Retina (tissue), 1 donor: ENCODE measurements around the gene RARRES2.
"Not testable (repeated sequence)": the region's sequence is repeated elsewhere in the genome, so short reads cannot be mapped to it uniquely, and the experiment has no call there.

Experiments
- DNase-seq: peaks from one replicate; pipeline ENCODE4 v3.0.0-alpha.2; 2016

Gene RARRES2

DNA sequence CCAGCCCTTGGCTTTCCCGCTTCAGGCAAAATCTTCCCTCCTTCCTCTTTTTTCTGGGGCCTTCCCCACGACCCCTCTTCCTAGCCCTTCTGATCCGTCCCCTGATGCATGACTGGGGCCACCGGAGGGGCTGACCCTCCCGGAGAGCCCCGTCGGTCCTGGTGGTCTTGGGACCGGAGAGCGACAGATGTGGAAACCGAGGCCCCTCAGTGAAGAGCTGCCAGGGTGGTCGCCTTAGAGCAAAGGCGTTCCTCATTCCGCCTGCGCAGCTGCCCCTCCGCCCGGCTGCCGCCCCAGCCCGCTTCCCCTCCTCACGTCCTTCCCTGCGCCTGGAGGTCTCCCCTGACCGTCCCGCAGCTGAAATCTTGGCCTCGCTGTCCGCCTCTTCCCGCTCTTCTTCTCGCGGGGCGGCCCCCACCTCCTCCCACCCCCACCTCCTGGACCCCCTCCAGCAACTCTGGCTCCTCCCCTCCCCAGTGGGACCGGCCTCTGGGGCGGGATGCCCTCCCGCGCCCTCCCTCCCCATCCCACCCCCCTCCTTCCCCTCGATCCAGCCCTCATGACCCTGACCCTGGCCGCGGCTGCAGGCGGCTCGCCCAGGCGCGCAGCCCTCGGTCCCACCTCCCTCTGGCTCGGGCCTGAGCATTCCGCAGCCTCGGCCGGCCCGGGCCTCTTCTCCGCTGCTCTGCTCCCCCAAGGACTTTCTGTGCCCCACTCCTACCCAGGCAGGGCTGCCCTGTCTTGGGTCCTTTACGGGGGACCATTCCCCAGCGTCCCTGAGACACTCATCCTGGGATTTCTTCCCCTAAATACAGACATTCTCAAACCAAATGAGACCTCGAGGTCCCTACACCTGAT is at the start of gene RARRES2:
Gene RARRES2 (minus strand): TSS at position 367 of the 858 bp plus-strand sequence. CDS start 1,020 bp downstream, outside the sequence.
- peak; percentile 57 for DNase-seq

DNA sequence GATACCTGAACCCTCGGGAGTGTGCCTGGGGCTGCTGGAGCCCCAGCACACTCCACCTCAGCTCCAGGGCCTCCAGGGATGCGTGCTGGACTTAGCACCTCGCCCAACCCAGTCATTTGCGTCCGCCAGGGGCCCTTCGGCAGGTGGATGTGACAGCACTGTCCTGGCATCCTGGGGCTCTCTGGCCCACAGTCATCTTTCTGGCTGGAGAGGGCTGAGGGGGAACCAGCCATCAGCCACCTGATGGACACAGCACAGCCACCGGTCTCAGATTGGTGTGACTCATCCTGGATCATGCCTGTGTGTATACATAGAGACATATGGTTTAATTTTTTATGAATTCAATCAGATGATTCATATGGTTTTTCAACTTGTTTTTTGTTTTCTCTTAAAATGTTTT is 48.8 kb upstream of the RARRES2 start:
- DNase-seq = no peak

DNA sequence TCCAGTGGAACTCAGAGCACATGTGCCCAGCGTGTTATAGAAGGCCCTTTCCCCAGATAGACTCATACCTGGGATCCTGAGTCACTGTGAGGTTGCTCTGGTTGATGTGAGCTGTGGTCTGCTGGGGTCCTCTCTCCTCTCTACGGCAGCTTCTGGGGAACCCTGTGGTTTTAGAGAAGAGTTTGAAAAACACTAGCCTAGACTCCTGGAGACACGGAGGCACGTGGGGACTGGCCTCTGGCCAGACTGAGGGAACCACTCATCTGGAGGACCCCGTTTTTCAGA is 48.0 kb upstream of the RARRES2 start:
- DNase-seq = no peak

DNA sequence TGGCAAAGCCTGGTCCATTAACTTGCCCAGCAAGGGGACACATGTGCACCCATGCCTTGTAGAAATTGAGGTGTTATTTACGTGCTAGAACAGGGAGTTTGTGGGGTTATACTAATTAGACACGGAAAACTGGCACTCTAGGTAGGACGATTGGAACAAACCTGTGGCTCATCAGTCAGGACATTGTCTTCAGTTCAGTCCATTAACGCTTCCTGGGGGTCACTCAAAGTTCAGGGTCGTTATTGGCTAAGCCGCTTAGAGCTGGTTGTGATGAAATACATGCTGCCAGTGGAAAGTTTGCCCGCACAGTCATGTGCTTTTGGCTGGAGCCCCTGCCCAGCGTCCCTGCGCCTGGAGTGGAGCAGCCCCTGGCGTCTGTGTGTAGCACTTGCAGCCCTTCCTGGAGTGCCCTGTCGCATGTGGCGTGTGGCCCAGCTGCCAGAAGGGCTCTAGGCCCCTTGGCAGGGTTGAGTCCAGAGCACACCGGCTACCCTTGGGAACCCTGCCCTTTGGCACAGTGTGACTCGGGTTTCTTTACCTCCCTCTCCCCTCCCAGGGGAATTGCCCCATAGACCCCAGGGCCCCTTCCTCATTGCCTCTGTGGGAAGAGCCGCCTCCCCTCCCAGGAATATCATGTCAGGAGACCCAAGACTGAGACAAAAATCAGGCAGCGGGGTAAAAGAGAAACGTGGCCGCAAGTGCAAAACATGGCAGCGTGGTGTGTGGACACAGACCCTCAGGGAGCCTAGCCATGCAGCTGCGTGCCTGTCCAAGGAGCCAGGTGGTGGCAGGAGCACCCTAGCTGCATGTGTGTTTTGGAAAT is 47.5 kb upstream of the RARRES2 start:
- peak; percentile 76 for DNase-seq

DNA sequence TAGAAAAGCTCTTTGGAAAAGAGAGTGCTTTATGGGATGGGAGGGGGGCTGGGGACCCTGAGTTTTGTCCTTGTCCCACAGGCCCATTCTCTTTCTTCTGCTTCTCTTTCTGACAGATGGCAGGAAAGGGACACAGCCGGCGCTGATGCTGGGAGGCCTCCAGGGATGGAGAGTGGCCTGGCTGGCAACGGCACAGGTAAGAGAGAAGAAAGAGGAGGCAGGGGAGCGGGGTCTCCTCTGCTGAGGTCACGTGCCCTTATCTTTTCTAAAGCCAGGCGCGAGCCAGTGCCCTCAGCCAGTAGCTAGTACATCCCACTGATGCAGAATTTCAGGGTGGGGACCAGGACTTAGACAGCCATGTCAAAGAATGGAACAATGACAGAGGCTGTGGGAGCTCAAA is 46.9 kb upstream of the RARRES2 start:
- DNase-seq = no peak

DNA sequence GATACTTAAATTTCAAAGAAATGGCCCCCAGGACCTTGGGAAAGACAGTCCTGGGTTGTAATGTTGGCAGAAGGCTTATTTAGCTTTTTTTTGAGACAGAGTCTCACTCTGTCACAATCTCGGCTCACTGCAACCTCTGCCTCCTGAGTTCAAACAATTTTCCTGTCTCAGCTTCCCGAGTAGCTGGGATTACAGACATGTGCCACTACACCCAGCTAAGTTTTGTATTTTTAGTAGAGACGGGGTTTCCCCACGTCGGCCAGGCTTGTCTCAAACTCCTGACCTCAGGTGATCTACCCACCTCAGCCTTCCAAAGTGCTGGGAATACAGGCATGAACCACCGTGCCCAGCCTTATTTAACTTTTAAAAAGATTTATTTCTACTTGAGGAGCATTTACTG is 44.5 kb upstream of the RARRES2 start:
- DNase-seq = not testable (repeated sequence)

DNA sequence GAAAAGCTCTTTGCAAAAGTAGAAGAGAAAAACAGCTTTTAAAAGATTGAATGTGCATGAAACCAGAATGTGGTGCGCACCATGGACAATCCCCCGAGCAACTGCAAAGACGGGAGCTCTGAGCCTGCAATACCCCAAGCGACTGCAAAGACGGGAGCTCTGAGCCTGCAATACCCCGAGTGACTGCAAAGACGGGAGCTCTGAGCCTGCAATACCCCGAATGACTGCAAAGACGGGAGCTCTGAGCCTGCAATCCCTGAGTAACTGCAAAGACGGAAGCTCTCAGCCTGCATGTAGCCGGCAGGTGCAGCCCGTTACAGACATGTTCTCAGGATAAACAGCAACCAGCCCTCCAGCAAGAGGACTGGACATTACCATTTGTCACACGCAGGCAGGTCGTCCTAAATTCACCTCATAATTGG is 43.9 kb upstream of the RARRES2 start:
- peak; percentile 48 for DNase-seq

DNA sequence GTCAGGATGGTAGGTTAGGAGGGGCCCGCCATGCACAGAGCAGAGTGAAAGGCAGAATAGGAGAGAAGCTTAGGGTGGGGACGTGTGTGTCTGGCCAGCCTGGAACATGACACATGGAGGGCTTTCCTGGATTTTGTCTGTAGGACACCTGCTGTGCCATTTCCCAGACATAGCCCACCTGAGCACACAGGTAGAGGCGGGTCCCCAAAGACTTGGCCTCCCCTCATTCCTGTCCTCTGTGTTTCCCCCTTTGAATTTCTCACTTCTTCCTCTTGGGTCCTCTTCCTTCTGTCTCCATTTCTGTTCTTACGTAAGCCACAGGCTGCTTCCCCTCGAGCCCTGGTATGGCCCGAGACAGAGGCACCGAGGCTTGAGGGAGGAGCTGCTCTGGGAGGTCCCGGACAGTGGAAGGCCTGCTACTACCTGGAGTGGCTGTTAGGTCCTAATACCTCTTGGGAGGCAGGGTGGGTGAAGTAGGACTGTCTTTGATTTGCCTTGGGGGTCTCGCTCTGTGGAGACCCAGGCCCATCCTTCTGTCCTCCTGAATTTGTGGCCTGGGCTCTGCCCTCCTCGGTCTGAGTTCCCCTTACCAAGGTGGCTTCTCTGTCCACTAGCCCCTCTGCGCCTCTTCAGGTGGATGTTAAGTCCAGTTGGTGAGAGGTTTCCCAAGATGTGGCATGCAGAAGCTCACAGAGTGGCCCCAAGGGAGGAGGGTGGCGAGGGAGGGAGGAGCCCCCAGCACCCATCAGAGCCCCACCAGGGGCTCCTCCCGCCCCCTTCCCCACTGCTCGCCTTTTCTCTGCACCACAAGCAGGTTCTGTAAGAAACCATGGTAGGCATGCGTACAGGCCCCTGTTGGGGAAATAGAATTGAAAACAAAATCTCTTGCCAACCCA is 43.2 kb upstream of the RARRES2 start:
- peak; percentile 50 for DNase-seq

DNA sequence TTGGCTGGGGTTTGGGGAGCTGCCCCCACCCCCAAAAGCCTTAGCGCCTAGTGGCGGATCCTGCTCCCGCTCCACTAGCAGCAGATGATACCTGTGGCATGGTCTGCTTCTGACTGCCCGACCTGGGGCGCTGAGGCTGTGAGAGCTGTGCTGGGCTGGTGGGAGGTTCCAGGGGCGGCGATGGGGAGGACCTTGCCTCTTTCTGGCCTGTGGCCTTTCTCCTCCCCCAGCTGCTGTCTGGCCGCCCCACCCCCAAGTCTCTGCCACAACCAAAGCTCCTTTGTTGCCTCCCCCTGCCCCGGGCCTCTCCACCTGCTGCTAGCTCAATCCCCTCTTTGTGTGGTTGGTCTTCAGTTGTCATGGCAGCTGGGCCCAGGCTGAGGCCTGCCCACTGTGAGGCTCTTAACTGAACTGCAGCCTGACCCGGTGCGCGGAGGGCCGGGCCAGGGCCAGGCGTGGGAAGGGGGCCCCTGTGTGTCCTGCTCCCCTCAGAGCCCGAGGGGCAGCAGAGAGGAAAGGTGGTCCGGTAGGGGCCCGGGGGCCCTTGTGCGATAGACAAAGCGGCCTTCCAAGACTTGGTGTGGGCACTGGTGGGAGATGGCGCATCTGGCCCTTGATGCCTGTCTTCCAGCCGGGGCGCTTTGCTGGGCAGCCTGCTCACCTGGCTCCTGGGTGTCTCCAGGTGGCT is 42.4 kb upstream of the RARRES2 start:
- DNase-seq = peak; percentile 91

DNA sequence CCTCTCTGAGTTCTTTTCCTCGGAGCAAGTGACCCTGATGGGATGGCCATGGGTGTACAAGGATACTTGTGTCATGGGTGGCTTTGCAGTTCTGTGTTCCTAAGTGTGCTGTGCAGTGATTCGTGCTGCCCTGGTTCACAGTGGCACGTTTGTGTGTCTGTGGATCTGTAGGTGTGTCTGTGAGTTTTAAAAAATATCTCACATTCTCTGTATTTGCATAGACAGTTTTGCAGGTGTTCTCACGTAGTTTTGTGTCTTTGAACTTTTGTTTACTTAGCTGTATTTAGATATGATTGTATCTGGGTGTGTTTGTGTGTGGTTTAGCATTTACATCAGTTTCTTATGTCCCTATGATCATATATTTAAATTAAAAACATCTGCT is 41.4 kb upstream of the RARRES2 start:
- DNase-seq = no peak

DNA sequence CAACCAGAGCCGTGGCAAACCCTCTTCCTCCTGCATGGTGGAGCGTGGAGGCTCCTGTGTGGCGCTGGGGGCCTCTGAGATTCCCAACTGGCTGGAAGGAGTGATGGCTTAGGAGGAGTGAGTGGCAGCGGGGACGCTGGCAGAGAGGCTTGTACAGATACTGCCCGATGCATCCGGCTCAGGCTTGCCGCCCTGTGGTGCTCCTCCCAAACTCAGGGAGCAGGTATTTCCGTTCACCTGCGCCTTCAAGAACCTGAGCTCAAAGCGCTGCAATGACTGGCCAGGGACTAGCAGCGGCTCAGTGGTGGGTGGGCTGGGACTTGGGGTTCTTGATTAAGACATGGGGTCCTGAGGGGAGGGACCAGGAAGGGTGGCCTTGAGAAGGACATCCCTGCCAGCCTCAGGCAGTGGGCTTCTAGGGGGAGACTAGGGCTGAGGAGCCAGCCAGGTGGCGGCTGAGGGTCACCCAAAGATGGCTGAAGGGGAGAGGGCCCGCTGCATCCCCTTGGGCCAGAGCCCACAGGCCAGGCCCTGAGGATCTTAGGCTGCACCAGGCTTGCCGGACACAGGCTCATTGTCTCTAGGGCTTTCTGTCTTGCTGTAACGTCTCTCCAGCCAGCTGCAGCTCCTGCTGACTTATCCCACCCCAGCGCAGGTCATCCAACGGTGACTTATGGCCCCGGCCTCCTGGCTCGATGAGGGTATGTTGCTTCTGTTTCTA is 40.9 kb upstream of the RARRES2 start:
- DNase-seq = peak; percentile 44

DNA sequence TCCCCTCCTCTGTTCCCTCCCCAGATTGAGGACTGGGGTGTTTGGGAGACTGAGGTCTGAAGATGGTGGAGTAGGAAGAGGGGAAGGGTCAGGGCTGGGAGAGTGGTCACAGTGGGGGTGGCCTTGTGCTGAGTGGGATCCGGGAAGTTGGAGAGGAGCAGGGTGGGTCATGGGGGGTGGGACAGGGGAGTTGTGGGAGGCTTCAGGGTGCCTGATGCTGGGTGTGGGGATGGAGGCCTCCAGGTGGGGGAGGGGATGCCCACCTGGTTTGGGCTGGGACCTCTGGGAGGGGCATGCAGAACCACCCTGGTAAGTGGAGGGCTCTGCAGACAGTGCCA is 40.3 kb upstream of the RARRES2 start:
- no peak for DNase-seq

DNA sequence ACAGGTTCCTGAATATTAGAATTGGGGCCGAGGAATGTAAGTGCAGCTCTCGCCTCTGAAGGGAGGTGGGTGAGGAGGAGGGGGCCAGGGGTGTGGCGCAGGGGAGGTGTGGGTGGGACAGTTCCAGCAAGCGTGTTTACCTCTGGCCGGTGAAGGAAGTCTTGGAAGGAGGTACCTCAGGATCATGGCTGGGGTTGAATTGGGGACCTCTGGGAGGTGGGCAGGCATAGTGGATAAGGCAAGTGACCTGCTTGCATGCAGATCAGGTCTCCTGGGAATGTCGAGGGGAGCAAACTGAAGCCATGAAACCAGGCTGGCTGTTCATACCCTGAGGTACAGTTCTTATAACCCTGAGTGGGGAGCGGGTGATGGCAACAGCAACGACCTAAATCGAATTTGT is 39.7 kb upstream of the RARRES2 start:
- peak; percentile 2 for DNase-seq

DNA sequence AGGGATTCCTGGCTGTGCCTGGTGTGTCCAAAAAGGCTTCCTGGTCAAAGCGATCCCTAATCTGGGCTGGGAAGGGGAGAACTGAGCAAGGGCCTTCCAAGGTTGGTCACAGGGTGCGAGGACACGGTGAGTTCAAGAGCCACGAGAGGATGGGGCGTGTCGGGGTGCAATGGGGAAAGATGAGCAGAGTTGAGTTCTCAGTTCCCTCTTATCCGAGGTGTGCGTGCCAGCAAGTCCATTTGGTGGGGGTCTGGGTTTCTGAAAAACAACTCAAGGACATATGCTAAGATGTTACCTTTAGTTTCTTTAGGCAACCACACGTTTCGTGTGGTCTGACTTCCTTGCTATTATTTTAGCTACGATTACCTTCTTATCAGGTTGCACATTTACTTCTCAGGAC is 39.0 kb upstream of the RARRES2 start:
- DNase-seq = no peak

DNA sequence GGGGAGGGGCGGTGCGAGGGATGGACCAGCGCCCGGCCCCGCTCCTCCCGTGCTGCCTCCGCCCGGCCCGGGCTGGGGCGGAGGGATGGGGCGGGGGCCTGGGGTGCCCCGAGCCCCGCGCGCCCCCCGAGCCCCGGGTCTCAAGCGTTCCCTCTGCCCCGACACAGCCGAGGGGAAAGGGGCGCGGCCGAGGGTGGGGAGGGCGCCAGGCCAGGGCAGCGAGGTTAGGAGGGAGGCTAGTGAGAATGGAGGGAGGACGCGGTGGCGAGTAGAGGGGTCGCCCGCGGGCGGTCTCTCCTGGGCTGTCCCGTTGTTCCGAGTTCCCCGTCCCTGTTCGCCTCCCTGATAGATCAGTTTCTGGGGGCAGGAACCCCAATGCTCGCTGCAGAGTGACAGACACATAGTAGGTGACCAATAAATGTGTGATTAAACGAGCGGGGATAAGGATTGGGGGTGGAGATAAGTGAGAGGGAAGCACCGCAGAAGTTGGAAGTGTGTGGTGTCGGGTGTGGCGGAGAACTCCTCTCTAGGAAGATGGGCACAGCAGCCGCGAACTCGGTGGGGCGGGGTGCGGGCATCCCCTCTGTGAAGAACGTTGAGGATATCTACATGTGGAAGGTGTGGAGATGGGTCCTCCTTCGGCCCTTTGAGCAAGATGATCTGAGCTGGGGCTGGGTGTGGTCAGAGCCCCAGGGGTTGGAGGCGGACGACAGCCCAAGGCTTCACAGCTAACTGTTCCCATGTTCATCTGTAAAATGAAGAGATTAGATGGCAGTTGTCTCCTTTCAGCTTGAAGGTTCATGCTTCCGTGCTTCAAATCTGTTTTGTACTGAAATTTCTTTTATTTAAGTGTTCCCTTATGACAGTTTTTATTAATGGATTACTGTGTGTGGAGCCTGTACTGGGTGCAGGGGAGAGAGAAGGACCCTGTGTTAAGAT is 38.3 kb upstream of the RARRES2 start:
- peak; percentile 77 for DNase-seq

DNA sequence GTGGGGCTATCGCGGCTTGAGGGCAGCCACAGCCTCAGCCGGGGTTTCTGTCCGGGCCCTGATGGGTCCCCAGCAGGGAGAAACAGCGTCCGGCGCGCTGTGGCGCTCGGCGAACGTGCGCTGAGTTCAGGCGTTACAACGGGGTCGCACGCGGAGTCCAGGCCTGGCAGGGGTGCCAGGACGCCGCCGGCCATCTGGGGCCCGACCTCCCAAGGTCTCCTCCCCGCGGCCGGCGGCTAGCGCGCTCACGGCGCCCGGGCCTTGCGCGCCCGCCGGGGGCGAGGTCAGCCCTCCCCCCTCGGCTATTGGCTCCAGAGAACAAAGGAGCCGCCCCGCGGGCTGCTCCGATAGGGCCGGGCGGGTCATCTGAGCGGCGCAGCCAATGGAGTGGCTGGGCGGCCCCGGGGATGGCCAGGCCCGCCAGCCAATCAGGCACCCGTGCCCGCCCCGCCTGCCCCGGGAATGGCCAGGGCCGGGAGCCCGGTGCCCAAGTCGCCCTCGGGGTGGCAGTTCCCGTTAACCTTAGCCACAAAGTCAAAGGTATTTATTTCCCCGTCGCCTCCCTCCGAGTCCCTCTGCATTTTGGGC is 37.5 kb upstream of the RARRES2 start, which contains the start of gene ZNF775:
Gene ZNF775 (plus strand): TSS at position 478 of the 588 bp plus-strand sequence. CDS start 9,141 bp downstream, outside the sequence.
- DNase-seq = peak; percentile 96

DNA sequence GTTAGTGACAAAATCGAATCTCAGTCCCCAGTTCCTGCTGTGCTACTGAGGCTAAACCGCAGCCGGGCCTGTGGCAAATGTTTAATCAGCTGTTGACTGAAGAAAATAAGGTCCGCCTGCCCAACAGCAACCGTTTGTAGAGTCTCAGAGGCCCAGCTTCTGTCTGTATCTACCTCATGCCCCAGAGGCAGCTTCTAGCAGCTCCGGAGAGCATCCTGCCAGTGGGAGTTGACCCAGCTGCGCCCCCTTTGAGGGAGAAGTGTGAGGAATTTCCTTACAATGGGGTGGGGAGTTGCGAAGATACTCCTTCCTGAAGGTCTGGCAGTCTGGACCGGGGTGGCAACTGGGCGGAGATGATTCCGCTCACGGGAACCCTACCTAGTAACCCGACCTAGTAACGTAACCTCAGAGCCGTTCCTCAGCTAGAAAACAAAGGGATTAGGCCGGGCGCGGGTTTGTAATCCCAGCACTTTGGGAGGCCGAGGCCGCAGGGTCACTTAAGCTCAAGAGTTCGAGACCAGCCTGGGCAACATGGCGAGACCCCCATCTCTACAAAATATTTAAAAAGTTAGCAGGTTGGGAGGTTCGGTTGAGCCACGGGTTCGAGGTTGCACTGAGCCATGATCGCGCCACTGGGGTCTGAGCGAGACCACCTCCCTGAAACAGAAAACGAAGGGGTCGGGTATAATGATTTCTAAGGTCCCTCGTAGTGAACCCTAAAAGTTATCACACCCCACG is 36.9 kb upstream of the RARRES2 start:
- peak; percentile 86 for DNase-seq

DNA sequence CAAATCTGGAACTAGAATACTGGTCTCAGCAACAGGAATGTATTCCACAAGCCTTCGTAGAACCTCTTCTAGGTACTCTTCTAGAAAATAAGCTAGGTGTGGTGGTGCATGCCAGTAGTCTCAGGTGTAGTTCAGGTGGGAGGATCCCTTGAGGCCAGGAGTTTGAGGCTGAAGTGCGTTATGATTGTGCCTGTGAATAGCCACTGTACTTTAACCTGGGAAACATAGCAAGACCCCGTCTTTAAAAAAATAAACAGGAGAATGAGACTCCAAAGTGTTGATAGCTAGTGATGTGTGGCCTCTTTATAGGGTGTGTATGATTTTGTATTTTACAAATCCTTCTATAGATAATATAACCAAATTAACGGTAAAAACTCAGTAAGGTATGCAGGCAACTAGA is 36.2 kb upstream of the RARRES2 start:
- no peak for DNase-seq

DNA sequence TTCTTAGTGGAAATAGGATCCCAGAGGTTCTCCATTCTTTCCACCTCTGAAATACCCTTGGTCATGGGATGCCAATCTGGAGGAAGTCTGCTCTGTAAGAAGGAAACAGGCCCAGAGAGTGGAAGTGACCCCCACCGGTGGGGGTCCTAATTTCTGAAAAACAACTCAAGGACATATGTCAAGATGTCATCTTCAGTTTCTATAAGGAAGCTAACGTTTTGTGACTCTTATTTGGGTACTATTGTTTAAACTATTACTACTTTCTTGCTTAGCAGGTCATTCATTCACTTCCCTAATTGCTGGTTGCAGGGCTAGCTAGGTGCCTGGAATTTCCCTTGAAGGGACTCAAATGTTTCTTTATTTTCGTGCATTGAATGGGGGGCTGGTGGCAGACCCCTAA is 35.8 kb upstream of the RARRES2 start:
- DNase-seq = no peak

DNA sequence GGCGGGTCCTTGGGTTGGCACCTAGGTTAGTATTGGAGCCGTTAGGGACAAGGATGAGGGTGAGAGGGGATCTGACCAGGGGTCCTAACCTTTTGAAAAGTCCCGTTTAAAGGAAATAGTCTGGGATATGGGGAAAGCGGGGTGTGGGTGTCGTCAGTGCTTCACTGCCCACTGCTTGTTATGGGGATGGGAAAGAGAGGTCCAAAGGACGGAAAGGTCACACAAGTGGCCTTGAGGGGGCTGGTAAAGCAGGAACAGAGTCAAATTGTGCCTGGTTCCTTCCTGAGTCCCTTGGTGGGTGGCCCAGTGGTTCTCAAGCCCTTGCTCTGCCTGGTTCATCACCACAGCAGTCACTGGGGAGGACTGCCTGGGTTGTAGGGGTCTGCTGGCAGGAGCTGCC is 35.1 kb upstream of the RARRES2 start:
- DNase-seq = no peak
